HG03025 (cell line): ENCODE results near the gene LYPLA2.

Source experiments
- ATAC-seq: cut with Tn5 transposase; IDR thresholded peaks from one replicate; pipeline ENCODE4 v1.9.1; 2021; ENCODE audit warnings: mild to moderate bottlenecking, moderate library complexity; ENCODE audit not compliant: unreplicated experiment, low FRiP score

The LYPLA2 gene

GRCh38 chr1:23790696-23791515 is at the start of gene LYPLA2:
Gene LYPLA2, plus strand, starts transcription at chr1:23791145. Its CDS starts 1,538 bp downstream, at chr1:23792683.
- ATAC-seq, result peak; percentile 63

DNA sequence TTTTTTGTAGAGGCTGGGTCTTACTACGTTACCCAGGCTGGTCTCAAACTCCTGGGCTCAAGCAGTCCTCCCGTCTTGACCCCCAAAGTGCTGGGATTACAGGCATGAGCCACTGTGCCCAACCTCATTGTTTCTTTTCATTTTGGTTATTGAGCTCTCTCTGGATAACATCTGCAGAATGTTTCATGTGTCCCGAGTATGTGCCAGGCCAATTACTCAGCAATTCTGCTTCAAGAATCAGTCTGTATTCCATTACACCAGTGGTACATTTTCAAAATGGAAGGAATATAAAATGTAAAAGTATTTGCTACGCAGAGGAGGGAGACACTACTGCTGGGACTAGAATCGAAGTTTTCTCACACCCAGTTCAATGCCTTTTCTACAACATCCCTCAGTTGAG is 49.3 kb upstream of the LYPLA2 start:
- ATAC-seq, result no peak

DNA sequence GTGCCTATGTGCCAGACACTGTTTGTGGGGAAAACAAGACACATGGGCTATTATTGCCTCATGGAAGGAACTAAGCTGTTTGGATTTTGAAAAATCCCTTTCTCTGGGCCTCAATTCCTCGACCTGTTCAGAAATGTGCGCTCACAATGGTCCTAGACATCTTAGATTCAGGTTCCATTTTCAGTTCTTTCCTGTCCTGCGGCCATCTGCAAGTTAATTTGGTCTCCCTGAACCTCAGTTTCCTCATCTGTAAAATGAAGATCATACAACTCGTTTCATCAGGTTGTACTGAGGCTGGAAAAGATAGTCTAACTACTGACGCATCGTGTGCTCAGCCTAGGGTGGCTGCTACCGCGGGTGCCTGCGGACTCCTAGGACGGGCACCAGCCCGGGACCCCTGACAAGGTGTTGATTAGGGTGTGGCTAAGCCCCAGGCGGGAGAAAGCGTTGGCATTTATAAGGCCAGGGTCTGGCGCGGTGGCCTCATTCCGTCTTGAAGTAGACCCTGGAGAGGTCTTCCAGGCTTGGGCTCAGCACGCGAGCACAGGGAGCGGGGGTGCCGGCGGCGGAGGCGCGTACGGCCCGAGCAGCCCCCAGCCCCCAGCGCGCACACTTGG is 48.2 kb upstream of the LYPLA2 start:
- peak; percentile 17 for ATAC-seq

GRCh38 chr1:23743287-23744152 is 47.4 kb upstream of the LYPLA2 start, which contains the start of gene ELOA:
Gene ELOA, plus strand, starts transcription at chr1:23743471. Its CDS starts 33 bp downstream, at chr1:23743504.
- peak; percentile 61 for ATAC-seq

DNA sequence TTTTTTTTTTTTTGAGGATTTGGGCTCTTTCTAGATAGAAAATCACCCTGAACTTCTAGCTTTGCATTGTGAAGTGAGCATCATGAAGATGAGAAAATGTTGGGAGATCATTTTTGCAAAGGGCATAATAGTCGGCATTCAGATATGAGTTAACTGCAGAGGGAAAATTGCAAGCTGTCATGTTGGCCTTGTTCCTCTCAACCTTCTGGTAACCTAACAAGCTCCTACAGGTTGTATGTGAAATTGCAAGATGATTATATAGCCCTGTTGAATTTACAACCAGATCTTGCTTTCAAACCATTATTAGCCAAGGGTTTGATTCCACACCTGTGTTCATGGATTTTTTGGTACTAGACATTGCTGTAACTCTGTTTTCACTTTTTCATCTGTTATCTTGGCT is 45.4 kb upstream of the LYPLA2 start:
- no peak for ATAC-seq

GRCh38 chr1:23748016-23748415 is 42.9 kb upstream of the LYPLA2 start:
- ATAC-seq, result no peak

- ATAC-seq, result no peak
Observed at GRCh38 chr1:23751050-23751814, 39.7 kb upstream of the LYPLA2 start.

GRCh38 chr1:23751815-23752200 is 39.1 kb upstream of the LYPLA2 start:
- no peak for ATAC-seq

DNA sequence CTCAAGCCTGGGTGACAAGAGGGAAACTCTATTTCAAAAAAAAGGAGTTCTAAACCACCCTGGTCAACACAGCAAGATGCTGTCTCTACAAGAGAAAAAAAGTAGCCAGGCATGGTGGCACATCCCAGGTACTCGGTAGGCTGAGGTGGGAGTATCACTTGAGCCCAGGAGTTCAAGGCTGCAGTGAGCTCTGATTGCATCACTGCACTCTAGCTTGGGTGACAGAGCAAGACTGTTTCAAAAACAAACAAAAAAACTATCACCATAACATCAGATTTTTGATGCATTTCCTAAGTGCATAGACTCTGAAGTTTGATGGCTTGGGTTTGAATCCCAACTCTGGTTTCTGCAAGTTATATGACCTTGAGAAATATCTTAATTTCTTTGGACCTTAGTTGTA is 38.0 kb upstream of the LYPLA2 start:
- no peak for ATAC-seq

DNA sequence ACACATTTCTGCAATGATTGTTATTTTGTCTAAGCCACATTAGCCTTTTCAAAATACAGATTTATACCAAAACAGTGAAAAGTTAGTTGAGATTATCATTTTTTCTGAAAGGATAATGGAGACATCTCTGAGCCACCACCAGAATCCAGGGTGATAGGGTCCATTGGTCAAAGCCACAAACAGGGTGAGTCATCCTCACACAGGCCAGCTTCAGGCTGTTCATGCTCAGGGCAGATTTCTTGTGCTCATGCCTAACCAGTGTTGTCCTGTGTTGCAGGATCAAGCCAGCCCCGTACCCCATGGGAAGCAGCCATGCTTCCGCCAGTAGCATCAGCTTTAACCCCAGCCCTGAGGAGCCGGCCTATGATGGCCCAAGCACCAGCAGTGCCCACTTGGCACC is 34.3 kb upstream of the LYPLA2 start:
- ATAC-seq, result no peak

- no peak for ATAC-seq
Observed at GRCh38 chr1:23757812-23758211, 33.1 kb upstream of the LYPLA2 start.

DNA sequence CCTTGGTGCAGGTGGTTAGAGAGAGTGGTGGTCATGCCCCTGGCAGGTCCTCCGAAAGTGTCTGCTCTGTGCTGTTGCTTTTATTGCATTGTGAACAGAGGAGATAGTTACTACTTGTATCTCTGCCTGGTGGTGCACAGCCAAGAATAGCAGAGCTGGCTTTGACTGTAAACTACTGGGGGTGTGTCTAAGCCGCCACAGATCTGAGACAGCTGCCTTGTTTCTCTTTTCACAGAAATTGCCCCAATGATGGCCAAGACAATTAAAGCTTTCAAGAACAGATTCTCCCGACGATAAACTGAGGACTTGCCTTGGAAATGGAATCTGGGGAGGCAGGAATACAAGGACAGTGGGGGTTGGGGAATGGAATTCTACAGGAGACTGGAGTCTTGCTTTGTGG is 31.7 kb upstream of the LYPLA2 start:
- no peak for ATAC-seq

DNA sequence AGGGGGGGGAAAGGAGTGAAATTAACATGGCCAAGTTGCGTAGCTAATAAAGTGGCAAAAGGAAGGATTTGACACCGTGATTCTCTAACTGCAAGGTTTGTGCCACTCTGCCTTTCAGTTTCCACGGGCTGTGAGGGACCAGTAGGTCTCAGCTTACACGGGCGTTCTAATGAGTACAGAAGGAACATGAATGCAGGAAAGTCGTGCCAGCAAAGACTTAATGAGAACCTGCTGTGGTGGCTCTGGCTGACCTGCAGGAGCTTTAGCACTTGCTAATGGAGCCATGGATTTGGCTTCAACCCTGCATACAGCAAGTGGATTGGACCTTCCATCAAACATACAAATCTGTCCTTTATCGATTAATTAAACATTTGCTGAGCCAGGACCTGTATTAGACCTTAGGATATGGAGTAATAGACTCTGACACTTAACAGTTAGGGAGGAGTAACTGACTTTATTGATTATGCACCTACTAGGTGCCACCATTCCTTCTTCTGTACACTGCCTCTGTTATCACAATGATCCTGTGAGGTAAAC is 27.8 kb upstream of the LYPLA2 start:
- no peak for ATAC-seq

- ATAC-seq, result no peak
Observed at GRCh38 chr1:23768733-23769132, 22.2 kb upstream of the LYPLA2 start.

- ATAC-seq, result peak; percentile 51
Observed at GRCh38 chr1:23772049-23772853, 18.7 kb upstream of the LYPLA2 start.

DNA sequence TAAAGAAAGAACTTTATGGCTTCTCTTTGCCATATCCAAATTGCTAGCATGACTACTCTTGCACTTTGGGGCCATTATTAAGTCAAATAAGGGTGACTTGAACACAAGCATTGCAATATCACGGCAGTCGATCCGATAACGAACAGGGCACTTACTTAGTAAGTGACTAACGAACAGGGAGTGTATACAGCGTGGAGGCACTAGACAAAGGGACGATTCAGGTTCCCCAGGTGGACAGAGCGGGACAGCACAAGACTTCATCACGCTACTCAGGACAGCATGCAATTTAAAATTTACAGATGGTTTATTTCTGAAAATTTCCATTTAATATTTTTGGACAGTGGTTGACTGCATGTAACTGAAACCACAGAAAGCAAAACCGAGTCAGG is 18.1 kb upstream of the LYPLA2 start:
- ATAC-seq, result no peak

- ATAC-seq, result no peak
Observed at GRCh38 chr1:23774174-23774880, 16.6 kb upstream of the LYPLA2 start.

DNA sequence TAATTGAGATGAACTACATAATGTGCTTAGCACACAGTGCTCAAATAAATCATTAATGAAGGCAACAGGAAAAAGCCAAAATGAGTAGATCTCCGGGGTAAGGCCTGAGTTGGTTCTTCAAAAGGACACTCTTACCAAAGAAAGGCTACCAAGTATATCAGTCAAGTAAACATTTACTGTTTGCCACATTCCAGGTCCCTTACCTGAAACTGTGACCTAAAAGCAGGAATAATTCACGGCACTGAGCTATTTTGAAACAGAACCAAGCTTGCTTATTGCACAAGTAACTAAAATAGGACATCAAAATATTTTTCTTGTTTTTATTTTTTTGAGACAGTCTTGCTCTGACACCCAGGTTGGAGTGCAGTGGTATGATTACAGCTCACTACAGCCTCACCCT is 14.7 kb upstream of the LYPLA2 start:
- no peak for ATAC-seq
